ENCODE results near the gene TLR8.
A peak's percentile ranks its signal among the peaks of the same experiment; 100 is the strongest.
"Not testable (repeated sequence)": the region's sequence is repeated elsewhere in the genome, so short reads cannot be mapped to it uniquely, and the experiment has no call there.

TLR8 gene

GRCh38 chrX:12947545-12948235 lies 41.3 kb downstream of the TLR8 start:
- no peak for DNase-seq

DNA sequence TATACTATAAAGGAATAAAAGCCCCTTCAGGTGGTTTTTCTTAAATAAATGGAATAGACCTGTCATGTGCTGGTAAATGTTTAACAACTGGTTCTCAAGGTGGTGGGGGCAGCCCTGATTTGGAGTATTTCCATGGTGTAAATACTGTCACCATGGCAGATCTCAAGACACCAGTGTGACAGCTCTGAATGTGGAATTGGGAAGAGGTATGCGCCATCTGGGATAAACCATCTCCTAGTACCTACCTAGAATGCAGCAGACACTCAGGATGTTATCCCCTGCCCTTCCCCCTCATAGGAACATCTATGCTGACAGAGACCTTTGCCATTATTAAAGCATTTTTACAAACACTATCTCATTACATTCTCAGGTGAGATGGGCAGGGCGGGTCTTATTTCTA lies 42.1 kb downstream of the TLR8 start:
- DNase-seq: no peak

GRCh38 chrX:12949205-12949926 lies 42.9 kb downstream of the TLR8 start:
- DNase-seq: no peak

DNA sequence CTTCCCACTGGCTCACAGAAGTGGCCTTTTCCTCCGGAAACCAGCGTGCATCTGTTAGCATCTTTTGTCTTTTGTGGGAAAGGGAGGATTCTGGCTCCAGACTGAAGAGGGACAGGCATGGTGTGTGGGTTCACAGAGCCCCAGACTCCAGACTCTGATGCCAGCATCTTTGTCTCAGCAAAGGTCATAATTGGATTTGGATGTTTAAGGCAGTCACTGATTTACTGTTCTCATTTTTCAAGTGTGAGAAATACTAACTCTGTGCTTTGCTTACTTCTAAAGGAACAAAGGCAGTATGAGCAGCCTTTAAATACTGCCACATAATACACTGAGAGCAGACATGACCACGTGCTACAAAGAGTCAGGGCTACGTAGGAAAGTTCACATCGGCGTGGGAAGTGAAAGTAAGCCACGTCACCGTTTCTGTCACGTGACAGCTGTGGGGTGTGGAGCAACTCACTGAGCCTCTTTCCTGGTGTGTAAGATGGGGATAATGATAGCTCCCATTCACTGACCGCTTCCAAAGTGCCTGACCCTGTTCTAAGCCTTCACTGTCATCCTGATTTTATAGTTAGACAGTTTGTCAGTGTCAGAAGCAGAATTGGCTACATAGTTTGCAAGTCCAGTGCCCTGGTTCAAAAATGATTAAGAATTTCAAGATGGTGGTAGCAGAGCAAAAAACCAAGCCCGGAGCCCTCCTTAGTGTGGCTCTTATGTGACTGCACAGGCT lies 43.7 kb downstream of the TLR8 start:
- DNase-seq: peak; percentile 29 to 41

DNA sequence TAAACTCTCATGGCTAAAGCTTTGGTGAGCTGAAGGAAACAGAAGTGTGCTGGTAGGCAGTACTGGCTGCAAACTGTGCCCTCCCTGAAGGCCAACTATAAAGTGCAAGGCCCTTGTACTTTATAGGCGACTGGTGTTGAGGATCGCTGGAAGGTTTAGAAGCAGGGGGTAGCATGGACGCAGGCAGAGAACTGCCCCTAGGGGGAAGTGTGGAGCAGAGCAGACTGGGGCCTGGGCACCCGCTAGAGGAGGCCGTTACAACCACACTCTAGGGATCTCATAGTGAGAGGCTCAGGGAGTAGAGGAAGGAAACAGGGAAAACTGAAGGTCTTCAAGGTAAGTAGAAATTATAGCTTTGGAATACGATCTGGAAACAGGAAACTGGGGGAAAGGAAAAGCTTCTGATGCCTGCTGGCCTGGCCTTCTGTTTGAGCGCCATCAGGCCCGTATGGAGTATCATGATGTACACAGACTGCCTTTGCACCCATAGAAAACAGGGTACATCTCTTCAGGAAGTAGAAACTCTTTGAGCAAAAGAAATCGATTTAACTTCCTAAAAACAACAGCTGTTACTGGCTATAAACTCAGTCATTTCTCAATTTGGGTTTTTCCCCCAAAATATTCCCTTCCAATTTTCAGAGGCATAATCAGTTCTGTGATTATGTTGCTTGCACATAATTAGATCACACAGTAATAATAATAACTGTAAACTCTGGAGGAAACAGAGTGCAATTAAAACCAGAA lies 44.6 kb downstream of the TLR8 start:
- DNase-seq: peak; percentile 29 to 42

DNA sequence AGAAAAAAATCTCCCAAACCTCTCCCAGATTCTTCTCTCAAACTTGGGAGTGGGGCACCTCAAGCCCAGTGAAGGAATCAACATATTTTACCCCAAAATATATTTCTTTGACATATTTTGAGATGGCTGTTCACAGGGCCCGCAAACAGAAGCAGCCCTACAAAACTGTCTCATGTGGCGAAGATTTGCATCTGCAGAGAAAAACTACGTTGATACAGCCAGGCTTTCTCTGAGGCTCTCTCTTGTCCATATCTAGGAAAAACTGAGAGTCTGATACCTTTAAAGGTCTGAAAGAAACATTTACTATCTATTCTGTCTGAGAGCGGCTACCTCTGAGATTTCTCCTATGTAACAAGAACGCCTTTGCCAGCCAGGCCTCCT lies 45.2 kb downstream of the TLR8 start:
- DNase-seq: no peak

GRCh38 chrX:12953420-12953819 lies 47.0 kb downstream of the TLR8 start:
- DNase-seq: no peak

DNA sequence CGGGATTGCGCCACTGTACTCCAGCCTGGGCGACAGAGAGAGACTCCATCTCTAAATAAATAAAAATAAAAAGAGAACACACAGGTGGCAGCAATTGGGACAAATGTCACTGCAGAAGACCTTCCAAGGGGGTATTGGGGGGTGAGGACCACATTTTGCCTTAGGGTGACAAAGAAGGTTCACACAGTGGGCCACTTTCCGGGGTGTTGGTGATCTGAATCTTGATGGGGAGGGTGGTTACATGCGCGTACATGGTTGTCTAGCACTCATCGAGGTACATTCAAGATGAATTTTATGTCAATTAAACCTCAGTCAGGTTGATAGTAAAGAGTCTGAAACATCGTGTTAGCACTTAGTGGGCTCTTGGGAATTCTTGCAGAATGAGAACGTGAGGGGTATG lies 48.0 kb downstream of the TLR8 start:
- no peak for DNase-seq

GRCh38 chrX:12954981-12955380 lies 48.6 kb downstream of the TLR8 start:
- DNase-seq: no peak

DNA sequence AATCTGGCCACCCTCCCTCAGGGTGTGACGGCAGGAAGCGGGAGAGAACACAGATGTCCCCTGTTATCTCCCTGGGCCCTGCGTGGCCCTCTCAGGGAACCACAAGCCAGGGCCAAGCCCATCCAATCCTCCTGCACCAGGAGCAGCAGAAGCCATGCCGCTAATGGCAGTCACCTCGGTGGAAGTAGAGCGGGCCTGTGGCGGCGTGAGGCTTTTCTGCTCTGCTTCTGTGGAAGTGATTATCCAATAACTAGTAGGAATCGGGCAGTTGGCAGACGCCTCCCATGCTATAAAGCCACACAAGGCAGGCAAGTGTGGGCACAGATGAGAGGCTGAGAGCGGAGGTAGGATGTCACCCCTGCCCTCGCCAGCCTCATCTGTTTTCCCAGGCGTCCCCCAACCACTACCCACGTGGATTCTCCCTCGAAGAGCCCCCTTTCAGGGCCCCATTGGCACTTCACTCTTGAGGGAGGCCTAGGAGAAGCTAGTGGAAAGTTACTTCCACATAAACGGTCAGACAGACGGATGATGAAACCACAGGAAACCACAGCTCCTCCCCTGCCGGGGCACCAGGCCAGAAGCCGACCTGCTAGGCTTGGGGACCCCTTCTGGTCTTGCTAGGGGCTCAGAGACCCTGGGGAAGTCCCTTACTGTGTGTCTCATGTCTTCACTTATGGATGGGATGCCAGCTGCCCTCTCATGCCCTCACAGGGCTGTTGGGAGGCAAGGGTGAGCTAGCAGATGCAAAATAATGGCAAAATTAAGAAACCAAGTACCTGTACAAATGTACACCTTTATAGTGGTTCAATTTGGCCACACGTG lies 49.7 kb downstream of the TLR8 start:
- peak; percentile 81 to 89 for DNase-seq

- DNase-seq: peak; percentile 65 to 74
These were observed 50.5 kb downstream of the TLR8 start for GRCh38 chrX:12956704-12957534.

- DNase-seq: no peak
These were observed 51.6 kb downstream of the TLR8 start for GRCh38 chrX:12958059-12958458.

DNA sequence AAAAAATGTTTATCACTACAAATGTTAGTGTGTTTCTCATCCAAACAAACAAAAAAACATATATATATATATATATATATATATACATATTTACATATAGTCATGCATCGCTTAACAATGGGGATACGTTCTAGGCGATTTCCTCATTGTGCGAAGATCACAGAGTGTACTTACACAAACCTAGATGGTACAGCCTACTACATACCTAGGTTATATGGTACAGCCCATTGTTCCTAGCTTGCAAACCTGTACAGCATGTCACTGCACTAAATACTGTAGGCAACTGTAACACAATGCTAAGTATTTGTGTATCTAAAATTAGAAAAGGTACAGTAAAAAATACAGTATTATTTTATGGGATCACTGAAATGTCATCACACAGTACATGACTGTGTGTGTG lies 52.0 kb downstream of the TLR8 start:
- DNase-seq: no peak

- DNase-seq: no peak
These were observed 54.8 kb downstream of the TLR8 start for GRCh38 chrX:12961196-12961718.

DNA sequence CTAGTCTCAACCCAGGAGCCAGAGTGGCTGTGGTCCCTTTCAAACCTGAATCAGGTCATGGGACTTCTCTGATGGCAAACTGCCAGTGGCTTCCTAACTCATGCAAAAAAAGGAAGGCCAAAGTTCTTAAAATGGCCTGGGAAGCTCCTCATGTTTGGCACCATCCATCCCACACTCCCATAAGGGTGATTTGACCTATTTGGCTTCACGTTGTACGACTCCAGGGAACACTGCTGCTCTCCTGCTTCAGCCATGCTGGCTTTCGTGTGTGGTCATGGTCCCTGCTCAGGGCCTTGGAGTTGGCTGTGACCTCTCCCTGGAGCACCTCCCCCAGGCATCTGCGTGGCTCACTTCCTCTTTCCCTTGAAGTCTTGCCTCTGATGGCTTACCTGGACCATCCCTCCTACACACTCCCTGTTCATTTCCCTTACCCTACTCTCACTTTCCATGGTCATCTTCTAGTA lies 55.7 kb downstream of the TLR8 start:
- DNase-seq: peak in 1 of 2 experiments; percentile 13

DNA sequence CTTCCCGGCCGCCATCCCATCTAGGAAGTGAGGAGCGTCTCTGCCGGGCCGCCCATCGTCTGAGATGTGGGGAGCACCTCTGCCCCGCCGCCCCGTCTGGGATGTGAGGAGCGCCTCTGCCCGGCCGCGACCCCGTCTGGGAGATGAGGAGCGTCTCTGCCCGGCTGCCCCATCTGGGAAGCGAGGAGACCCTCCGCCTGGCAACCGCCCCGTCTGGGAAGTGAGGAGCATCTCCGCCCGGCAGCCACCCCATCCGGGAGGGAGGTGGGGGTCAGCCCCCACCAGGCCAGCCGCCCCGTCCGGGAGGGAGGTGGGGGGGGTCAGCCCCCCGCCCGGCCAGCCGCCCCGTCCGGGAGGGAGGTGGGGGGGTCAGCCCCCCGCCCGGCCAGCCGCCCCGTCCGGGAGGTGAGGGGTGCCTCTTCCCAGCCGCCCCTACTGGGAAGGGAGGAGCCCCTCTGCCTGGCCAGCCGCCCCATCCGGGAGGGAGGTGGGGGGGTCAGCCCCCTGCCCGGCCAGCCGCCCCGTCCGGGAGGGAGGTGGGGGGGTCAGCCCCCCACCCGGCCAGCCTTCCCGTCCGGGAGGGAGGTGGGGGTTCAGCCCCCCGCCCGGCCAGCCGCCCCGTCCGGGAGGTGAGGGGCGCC lies 56.9 kb downstream of the TLR8 start:
- not testable (repeated sequence) for DNase-seq

DNA sequence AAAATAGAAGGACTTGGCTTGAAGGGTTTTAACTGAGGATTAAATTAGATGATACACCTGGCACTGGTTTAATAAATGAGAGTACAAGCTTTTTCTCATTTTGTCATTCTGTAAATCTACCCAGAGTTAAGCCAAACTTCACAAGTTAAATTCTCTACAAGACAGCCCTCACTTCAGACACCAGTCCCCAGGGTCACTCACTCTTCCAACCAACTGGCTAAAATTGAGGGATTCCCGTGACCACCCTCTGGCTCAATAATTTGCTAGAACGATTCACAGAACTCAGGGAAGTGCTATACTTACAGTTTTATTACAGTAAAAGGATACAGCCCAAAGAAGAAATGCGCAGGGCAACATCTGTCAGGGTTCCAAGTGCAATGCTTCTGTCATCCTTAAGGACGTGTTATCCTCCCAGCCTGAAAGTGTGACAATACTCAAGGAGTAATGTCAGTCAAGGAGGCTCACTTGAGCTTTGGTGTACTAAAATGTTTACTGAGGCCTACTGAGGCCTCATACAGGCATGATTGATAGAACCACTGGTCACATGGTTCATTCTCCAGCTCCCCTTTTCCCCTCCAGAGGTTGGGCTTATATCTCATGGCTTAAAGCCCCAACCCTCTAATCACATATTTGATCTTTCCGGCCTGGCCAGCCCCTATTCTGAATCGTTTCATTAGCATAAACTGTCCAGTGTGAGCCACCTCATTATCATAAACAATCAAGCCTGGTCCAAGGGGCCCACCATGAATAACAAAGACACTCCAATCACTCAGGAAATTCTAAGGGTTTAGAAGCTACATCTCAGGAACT lies 58.9 kb downstream of the TLR8 start:
- no peak for DNase-seq

DNA sequence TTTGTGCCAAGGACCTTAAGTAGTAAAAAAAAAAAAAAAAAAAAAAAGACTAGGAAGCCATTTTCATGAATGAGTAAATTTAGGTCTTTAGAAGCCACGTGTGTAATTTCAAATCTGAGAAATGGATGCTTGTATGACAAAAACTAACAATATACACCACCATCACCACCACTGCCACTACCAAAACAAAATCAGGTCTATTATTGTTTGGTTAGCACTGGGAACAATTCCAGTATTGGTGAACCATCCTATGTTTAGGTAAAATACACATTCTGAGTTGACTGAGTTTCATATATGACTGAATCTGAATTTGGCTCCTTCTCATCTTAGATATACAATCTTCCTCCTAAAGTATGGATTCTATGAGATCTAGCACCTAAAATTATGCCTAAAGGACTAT lies 59.7 kb downstream of the TLR8 start:
- no peak for DNase-seq

- no peak for DNase-seq
These were observed 61.5 kb downstream of the TLR8 start for GRCh38 chrX:12967711-12968465.
